Stimulated activated CD8-positive, alpha-beta memory T cell treated with anti-CD3 and anti-CD28 coated beads, Interleukin-4, amount 100 ng/mL, for 4 hours (primary cell): ENCODE results near the gene SAPCD2.
"Not testable (repeated sequence)": the region's sequence is repeated elsewhere in the genome, so short reads cannot be mapped to it uniquely, and the experiment has no call there.

Experiments
- DNase-seq, 2 donors: peaks; one replicate each; pipeline ENCODE4 v3.0.0-alpha.2; 2020; ENCODE audit warnings: low read depth in 2 of 2, low spot score in 1 of 2

Gene SAPCD2, protein sequence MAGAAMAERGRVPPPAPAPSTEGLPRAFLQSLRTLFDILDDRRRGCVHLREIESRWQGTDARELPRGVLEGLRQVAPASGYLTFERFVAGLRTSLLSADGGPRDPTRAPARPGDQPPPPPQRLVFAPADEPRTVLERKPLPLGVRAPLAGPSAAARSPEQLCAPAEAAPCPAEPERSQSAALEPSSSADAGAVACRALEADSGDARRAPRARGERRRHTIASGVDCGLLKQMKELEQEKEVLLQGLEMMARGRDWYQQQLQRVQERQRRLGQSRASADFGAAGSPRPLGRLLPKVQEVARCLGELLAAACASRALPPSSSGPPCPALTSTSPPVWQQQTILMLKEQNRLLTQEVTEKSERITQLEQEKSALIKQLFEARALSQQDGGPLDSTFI

DNA sequence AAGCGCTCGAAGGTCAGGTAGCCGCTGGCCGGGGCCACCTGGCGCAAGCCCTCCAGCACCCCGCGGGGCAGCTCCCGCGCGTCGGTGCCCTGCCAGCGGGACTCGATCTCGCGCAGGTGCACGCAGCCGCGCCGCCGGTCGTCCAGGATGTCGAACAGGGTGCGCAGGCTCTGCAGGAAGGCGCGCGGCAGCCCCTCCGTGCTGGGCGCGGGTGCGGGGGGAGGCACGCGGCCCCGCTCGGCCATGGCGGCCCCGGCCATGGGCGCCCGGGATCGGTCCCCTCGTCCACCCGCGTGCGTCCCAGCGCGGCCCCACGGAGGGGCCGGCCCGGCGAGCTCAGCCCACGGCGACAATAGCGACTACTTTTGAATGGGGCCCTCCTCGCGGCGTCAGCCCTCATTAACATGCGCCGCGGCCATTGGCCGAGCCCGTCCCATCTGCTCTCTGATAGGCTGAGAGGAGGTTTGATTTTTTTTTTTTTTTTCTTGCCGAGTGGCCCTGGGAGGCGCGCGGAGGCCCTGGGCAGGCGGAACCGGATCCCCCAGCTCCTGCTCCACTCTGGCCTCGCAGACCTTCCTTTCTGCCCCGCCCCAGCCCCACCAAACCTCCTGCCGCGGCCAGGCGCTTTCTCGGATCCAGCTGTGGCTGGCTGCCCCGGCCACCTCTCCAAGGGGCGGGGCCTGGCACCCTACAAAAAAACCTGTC is at the start of gene SAPCD2:
SAPCD2 (minus strand) TSS at position 357 of the 705 bp plus-strand sequence; CDS start at position 260, 97 bp downstream.
- DNase-seq, result peak; percentile 43 to 69

DNA sequence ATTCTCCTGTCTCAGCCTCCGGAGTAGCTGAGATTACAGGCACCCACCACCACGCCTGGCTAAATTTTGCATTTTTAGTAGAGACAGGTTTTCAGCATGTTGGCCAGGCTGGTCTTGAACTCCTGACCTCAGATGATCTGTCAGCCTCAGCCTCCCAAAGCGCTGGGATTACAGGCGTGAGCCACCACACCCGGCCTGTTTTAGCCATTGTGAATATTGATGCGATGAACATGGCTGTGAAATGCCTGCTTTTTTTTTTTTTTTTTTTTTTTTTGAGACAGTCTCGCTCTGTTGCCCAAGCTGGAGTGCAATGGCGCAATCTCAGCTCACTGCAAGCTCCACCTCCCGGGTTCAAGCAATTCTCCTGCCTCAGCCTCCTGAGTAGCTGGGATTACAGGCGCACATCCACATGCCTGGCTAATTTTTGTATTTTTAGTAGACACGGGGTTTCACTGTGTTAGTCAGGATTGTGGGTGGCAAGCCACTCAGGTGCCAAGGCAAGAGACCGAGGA is 47.8 kb upstream of the SAPCD2 start:
- DNase-seq, result not testable (repeated sequence)

DNA sequence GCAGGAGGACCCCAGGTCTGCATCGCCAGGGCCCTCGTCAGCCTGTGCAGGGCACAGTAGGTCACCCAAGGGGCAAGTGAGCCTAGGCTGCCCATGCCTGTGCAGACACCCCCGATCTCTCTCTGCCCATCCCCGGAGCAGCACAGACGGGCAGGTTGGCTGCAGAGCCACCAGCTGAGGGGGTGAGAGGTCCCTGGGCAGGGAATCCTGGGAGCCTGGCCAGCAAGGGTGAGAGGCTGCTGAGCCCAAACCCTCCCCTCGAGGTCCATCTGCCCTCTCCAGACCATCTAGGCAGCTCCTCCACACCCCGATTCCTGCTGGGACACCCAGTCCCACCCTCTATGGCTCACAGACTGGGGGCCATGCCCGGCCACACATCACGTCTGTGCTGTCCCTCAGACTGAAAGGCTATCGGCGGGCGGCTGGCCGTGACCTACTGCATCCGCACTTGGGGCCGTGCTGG is 46.9 kb upstream of the SAPCD2 start:
- DNase-seq, result no peak

DNA sequence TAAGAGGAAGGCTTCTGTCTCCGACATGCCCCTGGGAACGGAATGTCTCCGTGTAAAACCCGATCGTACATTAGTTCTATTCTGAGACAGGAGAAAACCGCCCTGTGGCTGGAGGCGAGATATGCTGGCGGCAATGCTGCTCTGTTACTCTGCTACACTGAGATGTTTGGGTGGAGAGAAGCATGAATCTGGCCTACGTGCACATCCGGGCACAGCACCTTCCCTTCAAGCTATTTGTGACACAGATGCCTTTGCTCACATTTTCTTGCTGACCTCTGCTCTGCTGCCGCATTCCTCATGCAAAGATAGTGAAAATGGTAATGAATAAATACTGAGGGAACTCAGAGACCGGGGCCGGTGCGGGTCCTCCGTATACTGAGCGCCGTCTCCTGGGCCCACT is 46.4 kb upstream of the SAPCD2 start:
- no peak for DNase-seq

DNA sequence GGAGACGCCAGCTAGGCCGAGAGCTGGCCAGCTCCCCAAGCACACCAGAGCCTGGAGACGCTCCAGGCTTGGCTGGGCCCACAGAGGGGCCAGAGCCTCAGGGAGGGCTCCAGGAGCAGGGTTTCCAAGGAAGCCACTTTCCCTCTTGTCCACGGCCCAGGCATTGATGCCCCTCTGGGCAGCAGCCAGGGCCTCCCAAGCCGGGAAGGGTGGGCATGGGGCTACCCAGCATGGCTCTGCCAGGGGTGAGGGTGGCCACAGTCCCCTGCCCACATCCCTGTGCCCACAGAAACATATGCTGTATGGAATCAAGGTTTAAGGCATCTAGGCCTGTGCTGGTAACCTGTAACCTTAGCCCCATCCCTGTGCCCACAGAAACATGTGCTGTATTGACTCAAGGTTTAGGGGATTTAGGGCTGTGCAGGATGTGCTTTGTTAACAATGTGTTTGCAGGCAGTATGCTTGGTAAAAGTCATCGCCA is 45.7 kb upstream of the SAPCD2 start:
- DNase-seq, result no peak

DNA sequence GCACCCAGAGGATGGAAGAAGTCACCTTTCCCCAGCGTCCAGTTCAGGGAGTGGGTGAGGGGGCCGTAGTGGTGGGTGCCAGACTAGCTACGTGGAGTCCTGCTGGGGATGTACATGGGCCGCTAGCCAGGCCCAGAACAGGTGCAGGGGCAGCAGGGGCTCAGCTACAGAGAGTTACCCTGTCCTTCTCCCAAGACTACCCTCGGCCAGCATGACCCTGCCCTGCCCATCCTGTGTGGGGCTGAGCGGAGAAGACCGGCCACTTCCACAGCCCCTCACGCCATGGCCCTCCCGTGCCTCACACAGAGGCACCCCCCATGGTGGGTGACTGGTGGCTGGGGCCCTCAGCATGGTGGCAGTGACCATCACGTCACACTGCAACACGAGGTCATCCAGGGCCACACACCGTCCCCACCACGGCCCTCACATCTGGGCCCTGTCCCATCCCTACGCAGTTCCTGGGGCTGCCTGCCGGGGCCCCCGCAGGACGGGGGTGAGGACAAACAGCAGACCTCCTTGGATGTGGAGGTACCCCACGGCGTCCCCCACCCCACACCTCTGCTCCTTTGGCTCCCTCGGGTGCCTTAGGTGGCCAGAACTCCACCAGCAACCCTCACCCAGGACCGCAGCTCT is 45.2 kb upstream of the SAPCD2 start:
- DNase-seq, result no peak

DNA sequence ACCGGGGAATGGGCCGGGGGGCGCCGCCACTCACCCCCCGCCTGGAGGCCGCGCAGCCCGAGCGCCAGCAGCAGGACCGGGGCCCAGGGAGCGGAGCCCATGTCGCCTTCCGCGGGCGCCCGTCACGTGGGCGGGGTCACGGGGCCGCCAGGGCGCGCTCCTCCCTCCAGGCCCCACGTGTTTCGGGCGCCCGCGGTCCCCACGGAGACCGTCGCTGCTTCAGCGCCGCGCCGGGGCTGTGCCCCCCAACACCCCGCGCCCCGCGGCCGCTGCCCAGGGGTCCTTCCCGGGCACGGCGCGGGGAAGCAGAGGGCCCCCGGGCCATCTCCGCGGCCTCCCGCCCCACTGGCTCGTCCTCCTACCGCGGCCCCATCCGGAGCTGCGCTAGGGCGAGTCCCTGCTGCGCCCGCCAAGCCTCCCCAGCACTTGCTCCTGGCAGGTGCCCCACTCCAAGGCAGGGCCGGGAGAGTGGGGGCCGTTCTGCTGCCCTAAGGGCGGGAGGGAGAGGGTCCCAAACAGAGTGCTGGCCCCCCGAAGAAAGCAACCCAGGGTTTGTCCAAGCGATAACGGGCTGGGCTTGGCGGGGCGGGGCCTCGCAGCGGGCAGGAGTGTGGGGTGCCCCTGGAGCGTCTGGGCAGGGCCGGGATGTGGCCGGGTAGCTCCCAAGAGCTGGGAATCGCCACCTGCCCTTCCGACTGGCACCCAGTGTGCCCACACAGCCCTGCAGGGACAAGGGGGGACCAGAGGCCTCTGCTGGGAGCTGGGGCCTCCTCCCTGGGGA is 44.4 kb upstream of the SAPCD2 start, which contains the start of gene DPP7:
DPP7 (minus strand) TSS at position 121 of the 781 bp plus-strand sequence; CDS start at position 101, 20 bp downstream.
- DNase-seq, result peak; percentile 56 to 63

DNA sequence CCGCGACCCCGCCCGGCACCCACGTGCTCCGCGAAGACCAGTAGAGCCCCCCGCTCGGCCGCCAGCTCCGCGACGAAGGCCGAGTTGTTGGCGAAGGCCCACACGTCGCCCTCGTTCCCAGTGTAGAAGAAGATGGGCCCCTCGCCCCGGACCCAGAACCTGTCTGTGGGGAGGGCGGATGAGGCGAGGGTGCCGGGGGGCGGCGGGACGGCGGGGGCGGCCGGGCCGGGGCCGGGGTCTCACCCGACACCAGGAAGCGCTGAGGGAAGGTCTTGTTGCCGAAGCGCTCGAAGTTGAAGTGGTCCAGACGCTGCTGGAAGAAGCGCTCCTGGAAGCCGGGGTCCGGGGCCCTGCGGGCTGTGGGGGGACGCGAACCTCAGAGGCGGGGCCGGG is 43.9 kb upstream of the SAPCD2 start:
- no peak for DNase-seq

DNA sequence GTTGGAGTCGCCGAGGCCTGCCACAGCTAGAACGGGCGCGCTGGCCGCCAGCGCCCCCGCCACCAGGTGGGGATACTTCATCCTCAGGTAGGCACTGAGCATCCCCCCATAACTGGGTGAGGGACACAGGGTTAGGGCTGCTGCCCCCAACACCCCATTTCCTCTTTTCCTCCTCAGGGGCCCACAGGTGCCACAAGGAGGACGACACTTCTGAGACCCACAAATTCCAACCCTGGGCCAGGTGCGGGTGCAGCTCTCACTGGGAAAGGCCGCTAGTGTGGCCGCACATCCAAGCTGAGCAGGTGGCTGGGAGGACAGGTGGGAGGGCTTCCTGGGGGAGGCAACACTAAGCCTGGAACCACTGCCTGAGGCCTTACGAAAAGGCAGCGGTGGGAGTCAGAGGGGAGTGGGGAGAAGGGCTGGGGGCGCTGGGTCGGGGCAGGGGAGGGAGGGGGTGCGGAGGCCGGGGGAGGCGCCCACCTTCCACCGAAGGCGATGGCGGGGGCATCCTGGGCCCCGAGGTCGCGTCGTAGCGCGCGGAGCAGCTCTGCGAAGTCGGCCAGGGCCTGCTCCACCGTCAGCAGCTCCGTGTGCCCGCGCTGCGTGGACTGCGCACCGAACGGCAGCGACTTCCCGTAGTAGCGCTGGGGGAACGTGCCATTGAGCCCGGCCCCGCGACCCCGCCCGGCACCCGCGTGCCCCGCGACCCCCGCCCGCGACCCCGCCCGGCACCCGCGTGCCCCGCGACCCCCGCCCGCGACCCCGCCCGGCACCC is 43.2 kb upstream of the SAPCD2 start:
- no peak for DNase-seq

DNA sequence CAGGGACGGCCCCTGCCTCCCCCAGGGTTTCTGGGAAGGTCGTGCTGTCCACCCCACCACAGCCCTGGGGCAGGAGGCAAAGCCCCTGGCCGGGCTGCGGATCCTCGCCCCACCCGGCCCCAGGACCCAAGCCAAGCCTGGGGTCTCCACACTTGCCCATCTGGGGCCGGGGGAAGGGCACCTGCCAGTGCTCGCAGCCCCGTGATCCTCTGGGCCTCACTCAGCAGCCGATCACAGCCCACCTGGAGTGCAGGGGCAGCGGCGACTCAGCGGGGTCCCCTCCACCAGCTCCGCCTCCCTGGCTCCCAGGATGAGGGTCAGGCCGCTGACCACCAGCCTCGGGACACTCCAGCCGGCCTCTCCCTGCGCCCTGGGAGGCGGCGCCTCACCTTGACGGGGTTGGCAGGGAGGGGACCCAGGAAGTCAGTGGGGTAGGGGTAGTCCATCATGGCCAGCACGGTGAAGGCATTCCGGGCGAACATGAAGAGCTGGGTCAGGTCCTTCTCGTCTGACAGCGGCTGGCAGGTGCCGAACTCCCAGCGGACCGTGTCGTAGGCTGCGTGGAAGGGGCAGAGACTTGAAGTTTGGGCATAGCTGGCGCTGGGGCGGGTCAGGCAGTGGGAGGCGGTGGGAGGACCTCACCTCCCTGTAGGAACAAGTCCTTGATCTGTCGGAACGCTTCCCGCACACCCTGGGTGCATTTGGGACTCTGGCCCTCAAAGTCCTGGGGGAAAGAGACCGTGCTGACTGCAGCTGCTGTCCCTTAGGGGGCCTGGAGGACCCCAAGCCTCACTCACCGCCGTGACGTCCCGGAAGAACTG is 42.4 kb upstream of the SAPCD2 start:
- DNase-seq, result no peak

DNA sequence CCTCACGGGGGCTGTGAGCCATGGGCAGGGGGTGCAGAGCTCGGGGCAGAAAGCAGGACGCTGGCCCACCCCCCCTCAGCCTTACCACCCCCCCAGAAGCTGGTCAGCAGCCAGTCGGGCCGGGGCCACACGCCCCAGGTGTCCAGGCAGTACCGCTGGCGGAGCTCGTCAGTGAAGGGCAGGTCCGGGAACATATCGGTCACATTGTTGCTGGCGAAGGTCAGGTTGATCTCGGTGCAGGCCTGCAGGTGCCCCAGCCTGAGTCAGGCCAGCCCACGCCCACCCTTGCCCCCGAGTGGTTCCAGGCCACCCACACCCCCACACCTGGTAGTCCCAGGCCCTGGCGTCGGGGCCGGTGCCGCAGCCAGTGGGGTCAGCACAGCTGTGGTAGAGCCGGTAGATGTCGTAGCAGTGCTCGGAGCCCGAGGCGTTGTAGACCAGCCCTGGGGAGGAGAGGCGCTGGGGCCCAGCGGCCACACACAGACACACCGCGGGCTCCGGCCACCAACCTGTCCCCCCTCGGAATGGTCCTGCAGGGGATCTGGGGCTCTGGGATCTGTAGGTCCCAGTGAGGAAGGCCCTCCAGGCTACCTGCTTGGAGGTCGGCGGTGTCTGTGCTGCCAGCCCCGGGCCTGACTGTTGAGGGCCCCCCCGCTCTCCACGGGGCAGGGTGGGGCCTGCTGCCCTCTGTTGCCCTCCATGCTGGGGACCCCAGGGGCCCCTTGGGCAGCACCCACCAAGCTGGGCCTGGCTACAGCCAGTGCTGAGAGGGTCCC is 41.6 kb upstream of the SAPCD2 start:
- no peak for DNase-seq

DNA sequence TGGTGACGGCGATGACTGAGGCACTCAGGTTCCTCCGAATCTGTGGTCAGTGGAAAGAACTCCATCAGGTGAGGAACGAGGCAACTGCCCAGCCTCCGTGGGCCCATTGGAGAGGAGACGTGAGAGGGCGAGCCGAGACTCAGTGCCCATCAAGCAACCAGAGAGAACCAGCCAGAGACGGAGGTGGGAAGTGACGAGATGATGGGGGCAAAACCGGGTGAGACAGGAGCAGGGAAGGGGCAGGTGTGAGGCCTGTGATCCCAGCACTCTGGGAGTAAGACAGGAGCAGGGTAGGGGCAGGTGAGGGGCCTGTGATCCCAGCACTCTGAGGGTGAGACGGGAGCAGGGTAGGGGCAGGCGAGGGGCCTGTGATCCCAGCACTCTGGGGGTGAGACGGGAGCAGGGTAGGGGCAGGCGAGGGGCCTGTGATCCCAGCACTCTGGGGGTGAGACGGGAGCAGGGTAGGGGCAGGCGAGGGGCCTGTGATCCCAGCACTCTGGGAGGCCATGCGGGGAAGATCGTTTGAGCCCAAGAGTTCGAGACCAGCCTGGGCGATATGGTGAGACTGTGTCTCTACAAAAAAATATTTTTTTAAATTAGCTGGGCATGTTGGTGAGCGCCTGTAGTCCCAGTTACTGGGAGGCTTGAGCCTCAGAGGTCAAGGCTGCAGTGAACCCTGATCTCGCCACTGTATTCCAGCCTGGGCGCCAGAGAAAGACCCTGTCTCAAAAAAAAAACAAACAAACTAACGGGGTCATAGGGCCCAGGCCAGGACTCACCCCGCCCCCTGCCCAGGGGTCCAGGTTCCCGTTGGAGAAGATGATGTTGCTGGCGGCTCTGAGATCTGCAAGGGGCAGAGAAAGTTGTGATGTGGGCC is 40.8 kb upstream of the SAPCD2 start:
- no peak for DNase-seq

DNA sequence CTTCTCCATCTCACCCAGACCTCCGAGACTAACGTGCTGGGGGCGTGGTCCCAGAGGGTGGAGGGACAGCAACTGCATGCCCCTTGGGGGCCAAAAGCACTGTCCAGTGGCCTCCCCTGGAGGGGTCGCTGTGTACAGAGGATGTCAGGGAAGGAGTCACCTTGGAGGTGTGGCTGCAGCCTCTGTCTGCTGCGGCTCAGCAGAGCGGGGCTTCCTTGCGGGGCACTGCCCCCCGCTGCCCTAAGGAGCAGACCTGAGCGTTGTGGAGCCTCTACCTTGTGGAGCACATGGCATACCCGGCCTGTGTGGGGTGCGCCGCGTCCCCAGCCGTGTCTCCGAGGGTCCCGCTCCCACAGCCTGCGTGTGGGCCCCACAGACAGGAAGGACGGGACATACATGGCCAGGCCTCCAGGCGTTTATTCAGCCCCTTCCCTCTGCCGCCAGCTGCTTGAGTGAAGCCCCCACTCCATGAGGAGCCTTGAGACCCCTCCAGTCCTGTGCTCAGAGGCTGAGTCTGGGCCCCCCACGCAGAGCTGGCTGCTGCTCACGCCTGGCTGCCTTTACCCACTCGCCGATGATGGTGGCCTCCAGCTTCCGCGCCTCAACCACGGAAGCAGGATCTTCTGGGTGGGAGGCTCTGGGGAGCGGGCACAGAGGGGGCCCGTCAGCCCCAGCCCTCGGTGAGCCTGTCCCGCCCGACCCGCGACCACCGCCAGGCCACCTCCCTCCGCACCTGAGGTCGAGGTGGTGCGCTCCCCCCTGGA is 40.0 kb upstream of the SAPCD2 start:
- no peak for DNase-seq

DNA sequence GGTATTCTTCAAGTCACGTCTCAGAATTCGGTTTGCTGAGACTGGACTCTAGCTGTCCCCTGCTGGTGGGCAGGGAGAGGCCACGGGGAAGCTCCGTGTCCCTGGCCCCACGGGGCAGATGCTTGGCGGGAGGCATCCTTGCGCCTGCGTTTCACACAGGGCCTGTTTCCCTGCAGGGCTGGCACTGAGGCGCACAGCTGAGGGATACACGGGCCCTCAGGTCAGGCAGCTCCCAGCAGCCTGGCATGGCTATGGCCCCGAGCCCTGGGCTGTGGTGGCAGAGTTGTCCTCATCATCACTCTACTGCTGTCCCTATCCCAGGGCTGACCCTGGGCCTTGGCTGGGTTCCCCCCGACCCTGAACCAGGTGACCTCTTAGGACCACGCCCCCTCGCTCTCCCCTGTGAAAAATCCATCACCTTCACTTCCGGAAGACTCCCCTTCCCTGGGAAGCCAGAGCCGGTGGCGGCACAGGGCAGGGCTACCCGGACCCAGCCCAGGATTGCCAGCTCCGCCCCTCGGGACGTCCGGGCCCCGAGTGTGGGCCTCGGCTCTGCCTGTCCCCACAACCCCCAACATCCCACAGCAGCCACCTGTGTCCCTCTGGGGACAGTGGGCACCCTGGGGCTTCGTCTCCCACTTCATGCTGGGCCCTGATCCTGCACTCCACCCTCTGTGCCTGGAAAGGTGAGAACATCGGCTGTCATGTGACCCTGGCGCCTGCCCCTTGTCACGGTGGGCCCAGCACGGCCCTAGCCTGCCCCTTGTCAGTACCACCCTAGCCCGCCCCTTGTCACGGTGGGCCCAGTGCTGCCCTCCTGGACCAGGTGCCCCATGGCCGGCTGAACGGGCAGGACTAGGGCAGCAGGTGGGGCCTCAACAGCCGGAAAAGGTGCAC is 39.1 kb upstream of the SAPCD2 start:
- no peak for DNase-seq

DNA sequence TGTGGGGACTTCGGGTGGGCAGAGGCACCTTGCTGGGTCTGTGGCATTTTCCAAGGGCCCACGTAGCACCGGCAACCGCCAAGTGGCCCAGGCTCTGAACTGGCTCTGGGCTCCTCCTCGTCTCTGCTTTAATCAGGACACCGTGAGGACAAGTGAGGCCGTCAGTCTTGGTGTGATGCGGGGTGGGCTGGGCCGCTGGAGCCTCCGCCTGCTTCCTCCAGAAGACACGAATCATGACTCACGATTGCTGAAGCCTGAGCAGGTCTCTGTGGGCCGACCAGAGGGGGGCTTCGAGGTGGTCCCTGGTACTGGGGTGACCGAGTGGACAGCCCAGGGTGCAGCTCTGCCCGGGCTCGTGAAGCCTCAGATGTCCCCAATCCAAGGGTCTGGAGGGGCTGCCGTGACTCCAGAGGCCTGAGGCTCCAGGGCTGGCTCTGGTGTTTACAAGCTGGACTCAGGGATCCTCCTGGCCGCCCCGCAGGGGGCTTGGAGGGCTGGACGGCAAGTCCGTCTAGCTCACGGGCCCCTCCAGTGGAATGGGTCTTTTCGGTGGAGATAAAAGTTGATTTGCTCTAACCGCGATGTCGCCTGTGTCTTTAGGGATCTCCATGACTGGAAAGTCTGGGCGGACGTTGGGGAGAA is 38.4 kb upstream of the SAPCD2 start:
- DNase-seq, result no peak
